Measurements from ENCODE around the gene B3GALT6.
A peak's percentile ranks its signal among the peaks of the same experiment; 100 is the strongest.
"Not testable (repeated sequence)": the region's sequence is repeated elsewhere in the genome, so short reads cannot be mapped to it uniquely, and the experiment has no call there.

B3GALT6 gene

GRCh38 chr1:1245817-1246576, 14.0 kb downstream of the B3GALT6 start:
- no peak for DNase-seq

DNA sequence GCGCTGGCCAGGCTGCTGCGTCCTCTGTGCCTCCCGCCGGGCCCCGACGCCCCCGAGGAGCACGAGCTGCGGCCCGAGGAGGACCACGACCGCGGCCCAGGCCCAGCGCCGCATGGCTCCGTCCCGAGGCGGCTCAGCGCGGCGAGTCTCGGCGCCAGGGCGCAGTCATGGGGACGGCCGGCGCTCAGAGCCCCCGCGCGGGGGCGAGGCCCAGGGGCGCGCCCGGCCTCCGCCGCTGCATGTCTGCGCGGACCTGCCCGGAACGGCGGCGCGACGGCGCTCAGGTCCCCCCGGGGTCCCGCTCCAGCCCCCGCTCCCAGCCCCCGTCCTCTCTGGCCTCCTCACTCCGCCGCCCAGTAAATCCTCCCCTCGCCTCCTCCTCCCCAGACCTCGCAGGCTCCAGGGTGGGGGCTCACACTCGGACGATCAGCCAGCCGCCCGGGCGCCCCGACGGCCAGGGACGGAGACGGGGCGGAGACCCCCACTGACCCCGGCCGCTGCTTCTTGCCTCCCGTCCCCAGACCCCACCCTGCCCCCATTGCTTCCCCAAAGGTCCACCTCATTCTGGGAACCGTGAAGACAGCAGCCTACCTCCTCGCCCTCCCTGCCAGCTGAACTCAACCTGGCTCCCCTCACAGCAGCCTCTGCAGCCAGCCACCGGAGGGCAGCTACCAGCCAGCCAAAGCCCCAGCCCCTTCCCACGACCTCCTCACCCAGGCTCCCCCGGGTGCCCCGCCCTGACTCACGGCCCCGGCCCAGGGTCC, 14.7 kb downstream of the B3GALT6 start, which contains the start of gene C1QTNF12:
Gene C1QTNF12 (minus strand): TSS at position 146 of the 764 bp plus-strand sequence. CDS start 32 bp downstream, at position 114.
- no peak for DNase-seq

- DNase-seq, result no peak
Measured at GRCh38 chr1:1247341-1247913, 15.4 kb downstream of the B3GALT6 start.

- DNase-seq, result not testable (repeated sequence)
Measured at GRCh38 chr1:1248009-1248913, 16.2 kb downstream of the B3GALT6 start.

DNA sequence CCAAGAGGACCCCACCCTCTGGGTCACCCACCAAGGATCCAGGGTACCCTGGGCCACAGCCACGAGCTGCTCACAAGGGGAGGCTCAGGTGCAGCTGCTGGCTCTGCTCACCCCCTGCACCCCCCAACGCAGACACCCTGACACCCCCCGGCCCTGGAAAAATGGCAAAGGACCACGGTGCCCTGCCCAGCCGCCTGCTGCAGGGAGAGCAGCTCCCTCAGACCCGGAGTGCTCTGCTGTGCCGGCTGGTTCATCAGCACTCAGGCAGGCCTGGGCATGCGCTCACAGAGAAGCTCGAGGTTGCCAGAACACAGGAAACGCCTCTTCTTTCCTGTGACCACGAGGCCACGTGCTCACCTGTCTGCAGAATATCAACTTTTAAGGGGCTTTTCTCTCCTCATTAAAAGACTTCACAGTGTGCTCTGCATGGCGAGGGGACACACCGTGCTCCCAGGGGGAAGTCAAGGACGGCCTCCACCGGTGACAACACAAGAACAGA, 18.8 kb downstream of the B3GALT6 start:
- DNase-seq, result peak in 1 of 2 experiments; percentile 67

- DNase-seq, result no peak
Measured at GRCh38 chr1:1253314-1253713, 21.3 kb downstream of the B3GALT6 start.

GRCh38 chr1:1253972-1254666, 22.1 kb downstream of the B3GALT6 start:
- no peak for DNase-seq

DNA sequence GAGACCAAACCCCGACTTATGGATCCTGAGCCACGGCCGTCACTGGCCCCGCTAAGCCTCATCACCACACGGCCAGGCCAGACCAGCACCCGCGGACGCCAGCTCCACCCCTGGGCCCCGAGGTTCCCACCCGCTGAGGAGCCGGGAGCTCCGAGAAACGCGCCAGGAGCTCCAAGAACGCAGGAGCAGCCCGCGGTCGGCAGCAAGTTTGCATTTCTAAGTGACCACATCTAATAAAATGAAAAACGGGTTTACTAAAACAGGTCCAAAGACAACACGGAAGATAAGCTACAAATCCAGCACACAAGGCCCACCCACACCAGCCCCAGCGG, 22.6 kb downstream of the B3GALT6 start:
- no peak for DNase-seq

GRCh38 chr1:1255078-1255477, 23.0 kb downstream of the B3GALT6 start:
- DNase-seq, result no peak

- DNase-seq, result no peak
Measured at GRCh38 chr1:1255611-1256010, 23.6 kb downstream of the B3GALT6 start.

- DNase-seq, result no peak
Measured at GRCh38 chr1:1256956-1257871, 25.2 kb downstream of the B3GALT6 start.

DNA sequence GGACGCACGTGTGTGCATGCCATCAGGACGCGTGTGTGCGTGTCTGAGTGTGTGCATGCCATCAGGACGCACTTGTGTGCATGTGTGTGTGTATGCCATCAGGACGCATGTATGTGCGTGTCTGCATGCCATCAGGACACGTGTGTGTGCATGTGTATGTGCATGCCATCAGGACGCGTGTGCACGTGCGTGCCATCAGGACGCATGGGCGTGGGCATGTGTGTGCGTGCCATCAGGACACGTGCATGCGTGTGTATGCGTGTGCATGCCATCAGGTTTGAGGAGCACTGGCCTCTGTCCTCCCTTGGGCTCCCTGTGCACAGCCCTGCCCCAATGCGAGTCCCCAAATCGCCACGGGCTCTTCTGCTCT, 27.1 kb downstream of the B3GALT6 start:
- no peak for DNase-seq

GRCh38 chr1:1259540-1259939, 27.5 kb downstream of the B3GALT6 start:
- no peak for DNase-seq

- DNase-seq, result no peak
Measured at GRCh38 chr1:1259951-1260600, 28.0 kb downstream of the B3GALT6 start.

- no peak for DNase-seq
Measured at GRCh38 chr1:1260843-1261560, 29.0 kb downstream of the B3GALT6 start.

DNA sequence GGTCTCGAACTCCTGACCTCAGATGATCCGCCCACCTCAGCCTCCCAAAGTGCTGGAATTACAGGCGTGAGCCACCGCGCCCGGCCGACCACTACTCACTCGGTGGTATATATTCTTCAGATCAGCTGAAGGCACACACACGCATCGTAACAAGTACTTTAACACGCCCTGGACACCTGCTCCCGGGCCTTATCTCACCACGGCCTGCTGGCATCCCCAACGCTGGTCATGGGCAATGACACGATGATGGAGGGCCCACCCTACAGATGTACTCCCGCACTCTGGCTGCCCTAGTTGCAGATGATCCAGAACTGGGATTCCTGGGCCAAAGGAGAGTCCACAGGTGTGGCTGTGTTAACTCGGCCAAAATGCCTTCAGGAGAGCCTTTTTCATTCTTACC, 30.0 kb downstream of the B3GALT6 start:
- no peak for DNase-seq

GRCh38 chr1:1262758-1263157, 30.7 kb downstream of the B3GALT6 start:
- no peak for DNase-seq

DNA sequence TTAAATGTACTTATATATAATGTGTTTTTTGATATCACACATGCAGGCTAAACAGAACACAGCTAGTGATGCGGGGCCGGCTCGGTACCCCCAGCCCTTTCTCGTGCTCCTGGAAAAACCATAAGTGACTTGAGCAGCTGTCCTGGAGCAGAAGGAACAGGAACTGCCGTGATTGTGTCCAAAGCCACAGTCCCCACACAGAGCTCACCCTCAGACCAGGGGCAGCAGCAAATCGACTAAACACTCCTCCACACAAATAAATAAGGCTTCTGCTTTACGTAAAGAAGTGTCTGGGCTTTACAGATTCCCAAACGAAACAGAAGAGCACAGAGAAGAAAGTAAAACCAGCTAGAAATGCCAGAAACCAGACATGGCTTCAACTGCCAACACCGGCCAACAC, 32.0 kb downstream of the B3GALT6 start:
- DNase-seq, result no peak

DNA sequence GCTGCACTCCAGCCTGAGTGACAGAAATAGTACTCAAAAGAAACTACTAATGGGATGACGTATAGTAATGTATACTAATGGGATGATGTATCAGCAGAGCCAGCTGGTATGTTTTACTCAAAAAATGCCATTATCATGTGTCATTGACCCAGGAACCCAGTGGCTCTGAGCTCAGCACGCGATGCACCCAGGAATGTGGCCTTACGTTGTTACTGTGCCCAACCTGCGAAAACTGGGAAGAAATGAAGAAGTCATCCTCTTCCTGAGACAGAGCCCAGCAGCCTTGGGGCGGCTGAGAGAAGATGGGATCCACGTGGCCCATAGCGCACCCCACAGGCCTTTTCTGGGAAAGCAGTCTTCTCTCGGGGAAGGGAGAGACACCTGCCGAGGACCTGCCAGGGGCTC, 32.8 kb downstream of the B3GALT6 start:
- DNase-seq, result no peak
